ENCODE measurements around the gene DIP2C.

The DIP2C gene

DNA sequence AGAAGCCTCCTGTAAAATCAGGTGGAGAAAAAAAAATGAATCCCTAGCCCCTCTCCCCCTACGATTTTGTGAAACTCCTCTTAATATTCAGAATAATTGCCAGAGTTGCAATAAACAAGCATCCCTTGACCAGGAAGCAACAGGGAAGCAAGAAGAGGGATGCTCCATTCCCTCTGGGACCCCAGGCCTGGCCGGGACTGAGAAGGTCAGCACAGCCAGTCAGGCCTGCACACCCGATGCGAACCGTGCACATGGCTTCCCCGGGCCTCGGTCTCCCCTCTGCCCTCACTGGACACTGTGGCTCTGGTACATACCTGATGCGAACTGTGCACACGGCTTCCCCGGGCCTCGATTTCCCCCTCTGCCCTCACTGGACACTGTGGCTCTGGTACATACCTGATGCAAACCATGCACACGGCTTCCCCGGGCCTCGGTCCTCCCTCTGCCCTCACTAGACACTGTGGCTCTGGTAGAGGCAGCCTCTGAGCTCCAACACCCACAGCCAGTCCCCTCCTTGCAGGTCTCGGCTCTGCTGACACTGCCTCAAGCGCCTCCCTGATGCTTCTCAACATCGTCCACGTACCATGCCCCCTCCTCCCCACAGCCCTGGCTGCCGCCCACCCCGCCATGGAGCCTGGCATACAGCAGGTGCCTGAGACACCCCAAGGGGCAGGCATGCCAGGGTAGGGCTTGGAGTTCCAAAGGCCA is 138.6 kb downstream of the DIP2C start:
- ATAC-seq (replicated peaks) = no peak
- H3K27me3 Mint-ChIP-seq = peaks cover 33 to 36% of the 10 kb centered on the region in 2 donors

DNA sequence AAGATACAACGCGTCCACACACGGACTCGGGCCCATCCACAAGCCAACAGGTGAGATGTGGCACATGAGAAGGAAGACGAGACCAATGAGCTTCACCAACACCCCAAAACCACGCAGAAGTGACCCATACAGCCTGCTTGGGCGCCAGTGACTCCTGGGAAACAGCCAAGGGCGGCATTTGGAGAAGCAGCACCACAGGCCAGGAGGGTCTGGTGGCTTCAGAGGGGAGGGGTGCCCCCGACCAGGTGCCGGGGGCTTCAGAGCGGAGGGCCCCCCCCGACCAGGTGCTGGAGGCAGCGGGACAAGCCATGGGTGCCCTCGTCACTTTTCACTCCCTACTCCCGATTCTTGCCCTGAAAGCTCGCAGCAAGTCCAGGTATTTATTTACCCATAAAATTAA is 140.1 kb downstream of the DIP2C start:
- Mint-ChIP-seq H3K36me3 (no peaks in the 10 kb centered on the region), H3K27me3 (peaks cover 26 to 36% of the 10 kb centered on the region in 2 donors), H3K9me3 (no peaks in the 10 kb centered on the region), H3K27ac (no peak overlapping the region), H3K4me1 (peaks cover 0 to 2% of the 10 kb centered on the region in 2 donors), H3K4me3 (no peak overlapping the region)
- ATAC-seq (replicated peaks) (no peak), DNase-seq (no peak)

More for the DNA sequence above, 138.6 kb downstream of the DIP2C start:
- no peak overlapping the region for H3K4me3 Mint-ChIP-seq
- H3K36me3 Mint-ChIP-seq = no peaks in the 10 kb centered on the region
- no peak overlapping the region for H3K27ac Mint-ChIP-seq
- no peak for DNase-seq
- H3K9me3 Mint-ChIP-seq = no peaks in the 10 kb centered on the region
- H3K4me1 Mint-ChIP-seq = no peaks in the 10 kb centered on the region

DNA sequence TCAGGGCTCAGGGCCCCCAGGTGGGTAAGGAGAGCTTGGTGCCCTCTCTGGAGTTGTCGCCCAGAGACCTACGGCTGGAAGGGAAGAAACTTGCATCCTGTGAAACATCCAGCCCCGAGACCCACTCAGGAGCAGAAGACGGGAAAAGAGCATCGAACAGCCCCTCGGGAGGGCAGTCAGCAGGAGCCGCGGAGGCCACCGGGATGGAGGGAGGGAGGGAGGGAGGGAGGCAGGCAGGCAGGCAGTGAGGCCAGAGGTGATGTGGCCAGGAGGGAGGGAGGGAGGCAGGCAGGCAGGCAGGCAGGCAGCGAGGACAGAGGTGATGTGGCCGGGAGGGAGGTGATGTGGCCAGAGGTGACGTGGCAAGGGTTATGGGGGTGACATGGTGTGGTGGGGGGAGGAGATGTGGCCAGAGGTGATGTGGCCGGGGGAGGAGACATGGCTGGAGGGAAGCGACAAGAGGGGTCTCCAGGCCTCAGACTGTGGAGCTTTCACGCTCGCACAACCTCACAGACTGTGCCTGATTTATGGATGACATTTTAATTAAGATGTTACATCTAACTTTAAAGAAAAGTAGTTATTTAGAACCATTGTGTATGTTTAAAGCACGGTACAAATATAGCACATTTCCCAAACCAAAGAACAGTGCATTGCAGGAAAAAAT is 141.1 kb downstream of the DIP2C start:
- H3K27me3 Mint-ChIP-seq = peaks cover 26 to 36% of the 10 kb centered on the region in 2 donors
- no peak for DNase-seq
- peaks cover 0 to 2% of the 10 kb centered on the region in 2 donors for H3K4me1 Mint-ChIP-seq
- no peak overlapping the region for H3K27ac Mint-ChIP-seq
- no peak for ATAC-seq (replicated peaks)
- no peaks in the 10 kb centered on the region for H3K9me3 Mint-ChIP-seq
- no peak overlapping the region for H3K4me3 Mint-ChIP-seq
- H3K36me3 Mint-ChIP-seq = no peaks in the 10 kb centered on the region

DNA sequence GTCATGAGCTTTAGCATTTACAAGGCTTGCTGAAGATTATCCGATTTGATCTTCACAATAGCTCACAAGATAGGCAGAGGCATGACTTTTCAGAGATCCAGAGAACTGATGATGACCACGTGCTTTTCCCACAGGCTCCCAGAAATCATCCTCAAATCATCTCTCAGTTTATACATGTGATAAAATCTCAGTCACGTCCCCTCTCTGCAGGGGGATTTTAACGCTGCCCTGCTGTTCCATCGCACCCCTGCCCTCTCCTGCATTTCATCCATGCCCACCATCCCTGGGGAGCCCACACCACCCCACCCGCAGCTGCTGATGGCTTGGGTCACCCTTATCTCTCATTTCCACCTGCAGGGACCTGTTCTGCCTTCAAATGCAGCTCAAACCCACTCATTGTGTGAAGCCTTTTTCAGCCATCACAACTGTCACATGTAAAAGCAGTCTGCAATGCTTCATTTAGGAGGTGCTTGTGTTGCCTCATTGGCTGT is 141.8 kb downstream of the DIP2C start:
- Mint-ChIP-seq H3K4me3 (no peak overlapping the region), H3K27ac (no peak overlapping the region), H3K27me3 (peaks cover 29 to 38% of the 10 kb centered on the region in 2 donors)

DNA sequence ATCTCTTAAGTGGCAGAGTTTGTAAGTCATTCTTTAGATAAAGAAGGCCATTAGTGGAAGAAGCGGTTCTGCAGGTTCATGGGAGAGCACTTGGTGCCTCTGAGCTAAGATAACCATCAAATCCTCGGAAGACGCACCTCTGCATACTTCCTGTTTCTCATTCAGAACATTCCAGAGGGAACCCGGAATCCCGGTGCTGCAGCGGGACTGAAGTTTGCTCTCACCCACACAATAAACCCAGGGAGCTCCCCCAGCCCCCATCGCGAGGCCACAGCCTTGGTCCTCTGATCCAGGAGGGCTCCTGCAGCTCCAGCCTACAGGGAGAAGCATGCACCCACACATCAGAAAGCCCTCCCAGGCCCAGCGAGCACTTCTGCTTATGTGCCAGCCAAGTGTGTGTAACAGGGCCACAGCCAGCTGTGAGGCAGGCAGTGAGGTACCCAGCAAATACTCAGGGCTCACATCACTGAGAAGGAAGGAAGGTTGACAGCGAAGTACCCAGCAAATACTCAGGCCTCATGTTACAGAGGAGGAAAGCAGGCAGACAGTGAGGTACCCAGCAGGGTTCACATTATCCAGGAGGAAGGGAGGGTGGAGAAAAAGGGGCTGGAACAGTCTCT is 142.4 kb downstream of the DIP2C start:
- no peak overlapping the region for H3K27ac Mint-ChIP-seq
- DNase-seq (no peak), ATAC-seq (replicated peaks) (peak; percentile 34 to 46)
- peaks cover 30 to 44% of the 10 kb centered on the region in 2 donors for H3K27me3 Mint-ChIP-seq
- H3K9me3 Mint-ChIP-seq = no peaks in the 10 kb centered on the region
- peaks cover 2% of the 10 kb centered on the region in 2 donors for H3K4me1 Mint-ChIP-seq
- H3K4me3 Mint-ChIP-seq = no peak overlapping the region
- no peaks in the 10 kb centered on the region for H3K36me3 Mint-ChIP-seq

More for the DNA sequence above, 141.8 kb downstream of the DIP2C start:
- DNase-seq = no peak
- Mint-ChIP-seq H3K36me3 (no peaks in the 10 kb centered on the region), H3K9me3 (no peaks in the 10 kb centered on the region), H3K4me1 (peaks cover 0 to 2% of the 10 kb centered on the region in 2 donors)
- ATAC-seq (replicated peaks) = no peak

DNA sequence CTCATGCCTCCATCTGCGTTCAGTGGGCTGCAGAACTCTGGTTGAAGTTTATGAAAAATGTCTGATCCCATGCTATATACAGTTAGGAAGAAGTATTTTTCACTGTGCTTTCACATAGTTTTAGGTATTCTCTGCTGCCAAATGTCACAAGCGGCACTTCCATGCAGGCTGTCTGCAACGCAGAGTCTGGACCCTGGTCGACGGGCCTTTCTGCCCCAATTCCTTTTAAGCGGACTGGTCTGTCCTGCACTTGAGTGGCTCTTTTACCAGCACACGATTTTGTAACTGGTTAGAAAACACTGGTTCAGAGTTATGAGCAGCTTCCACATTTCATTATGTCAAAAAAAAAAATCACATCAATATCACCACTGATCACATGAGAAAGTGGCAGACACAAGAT is 143.0 kb downstream of the DIP2C start:
- peaks cover 7 to 8% of the 10 kb centered on the region in 2 donors for H3K4me1 Mint-ChIP-seq
- H3K36me3 Mint-ChIP-seq = no peaks in the 10 kb centered on the region
- H3K27me3 Mint-ChIP-seq = peaks cover 37 to 50% of the 10 kb centered on the region in 2 donors
- DNase-seq = no peak
- H3K4me3 Mint-ChIP-seq = no peak overlapping the region
- peaks cover 0 to 1% of the 10 kb centered on the region in 2 donors for H3K9me3 Mint-ChIP-seq
- ATAC-seq (replicated peaks) = no peak
- H3K27ac Mint-ChIP-seq = no peak overlapping the region

DNA sequence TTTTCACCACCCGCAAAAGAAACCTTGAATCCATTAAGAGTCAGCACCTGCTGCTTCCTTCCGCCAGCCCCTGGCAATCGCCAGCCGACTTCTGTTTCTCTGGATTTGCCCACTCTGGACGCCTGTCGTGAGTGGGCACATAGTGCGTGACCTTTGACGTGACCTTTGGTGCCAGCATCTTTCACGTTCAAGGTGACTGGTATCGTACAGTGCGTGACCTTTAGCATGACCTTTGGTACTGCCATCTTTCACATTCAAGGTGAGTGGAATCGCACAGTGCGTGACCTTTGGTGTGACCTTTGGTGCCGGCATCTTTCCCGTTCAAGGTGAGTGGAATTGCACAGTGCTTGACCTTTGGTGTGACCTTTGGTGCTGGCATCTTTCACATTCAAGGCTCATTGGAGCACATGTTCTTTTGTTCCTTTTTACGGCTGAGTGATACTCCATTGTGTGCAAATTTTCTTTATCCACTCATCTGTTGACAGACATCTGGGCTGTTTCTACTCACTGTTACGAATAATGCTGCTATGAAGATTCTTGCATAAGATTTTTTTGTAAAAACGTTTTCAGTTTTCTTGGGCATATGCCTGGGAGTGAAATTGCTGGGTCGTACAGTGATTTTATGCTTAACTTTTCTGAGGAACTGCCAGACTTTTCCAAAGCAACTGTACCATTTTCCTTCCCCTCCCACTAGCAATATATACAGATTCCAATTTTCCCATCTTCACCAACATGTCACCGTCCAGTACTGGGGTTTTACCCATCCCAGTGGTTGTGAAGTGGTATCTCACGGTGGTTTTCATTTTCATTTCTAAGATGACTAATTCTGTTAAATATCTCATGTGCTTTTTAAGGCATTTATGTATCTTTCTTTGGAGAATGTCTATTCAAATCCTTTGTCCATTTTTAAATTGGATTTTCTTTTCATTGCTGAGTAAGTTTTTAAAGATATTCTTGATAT is 145.3 kb downstream of the DIP2C start:
- H3K27ac Mint-ChIP-seq = no peak overlapping the region
- ATAC-seq (replicated peaks) = peak; percentile 46 to 51
- H3K4me1 Mint-ChIP-seq = peaks cover 7 to 9% of the 10 kb centered on the region in 2 donors
- DNase-seq = no peak
- no peaks in the 10 kb centered on the region for H3K36me3 Mint-ChIP-seq
- H3K4me3 Mint-ChIP-seq = no peak overlapping the region
- peaks cover 43 to 52% of the 10 kb centered on the region in 2 donors for H3K27me3 Mint-ChIP-seq
- H3K9me3 Mint-ChIP-seq = peaks cover 0 to 1% of the 10 kb centered on the region in 2 donors

DNA sequence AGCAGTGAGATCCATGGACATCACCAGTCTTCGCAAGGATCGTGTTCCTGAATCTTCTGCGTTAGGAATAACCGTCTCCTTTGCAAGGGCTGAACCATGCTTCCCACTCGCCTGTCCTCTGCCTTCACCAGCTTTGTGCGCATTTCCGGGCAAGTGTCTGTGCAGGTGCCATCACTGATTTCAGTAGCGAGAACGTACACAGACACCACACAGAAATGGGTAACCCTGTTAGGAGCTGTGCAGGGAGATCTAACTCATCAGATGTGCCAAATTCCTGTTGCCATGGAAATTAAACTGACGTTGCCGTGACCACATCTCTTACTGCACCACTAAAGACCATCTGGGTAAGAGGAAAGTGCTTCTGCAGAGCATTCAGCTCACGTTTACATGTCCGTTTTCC is 146.3 kb downstream of the DIP2C start:
- H3K4me1 Mint-ChIP-seq = peaks cover 7 to 9% of the 10 kb centered on the region in 2 donors
- H3K27me3 Mint-ChIP-seq = peaks cover 38 to 45% of the 10 kb centered on the region in 2 donors
- DNase-seq = no peak
- H3K4me3 Mint-ChIP-seq = no peak overlapping the region
- H3K9me3 Mint-ChIP-seq = peaks cover 0 to 1% of the 10 kb centered on the region in 2 donors
- H3K36me3 Mint-ChIP-seq = no peaks in the 10 kb centered on the region
- no peak for ATAC-seq (replicated peaks)
- H3K27ac Mint-ChIP-seq = no peak overlapping the region

DNA sequence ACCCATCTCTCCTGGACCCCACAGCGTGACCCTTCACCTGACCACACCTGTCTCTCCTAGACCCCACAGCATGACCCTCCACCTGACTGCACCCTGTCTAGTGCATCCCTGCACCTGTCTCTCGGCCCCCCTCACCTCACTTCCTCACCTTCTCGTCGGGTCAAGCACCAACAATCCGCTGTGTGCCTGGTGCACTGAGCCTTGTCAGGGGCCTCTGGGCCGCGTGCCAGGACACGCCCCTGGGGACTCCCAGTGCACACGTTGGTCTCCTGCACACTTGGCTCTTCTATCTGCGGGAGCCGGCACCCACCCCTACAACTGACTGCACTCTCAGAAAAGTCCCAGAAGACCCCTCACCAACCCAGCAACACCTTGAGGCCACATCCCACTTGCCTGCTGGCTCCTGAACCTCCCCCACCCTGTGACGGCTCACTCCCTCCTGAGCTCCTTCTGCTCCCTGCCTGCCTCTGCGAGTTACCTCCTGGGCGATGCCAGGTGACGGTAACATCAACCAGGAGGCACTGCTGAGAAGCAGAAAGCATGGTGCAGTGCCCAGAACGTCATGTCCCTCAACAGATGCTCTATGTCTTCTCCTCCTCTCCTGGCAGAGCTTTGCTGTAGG is 147.6 kb downstream of the DIP2C start:
- ATAC-seq (replicated peaks) (peak in 1 of 2 donors; percentile 18), DNase-seq (no peak)
- Mint-ChIP-seq H3K27ac (no peak overlapping the region), H3K4me1 (peaks cover 7 to 9% of the 10 kb centered on the region in 2 donors), H3K27me3 (peaks cover 25 to 45% of the 10 kb centered on the region in 2 donors), H3K9me3 (peaks cover 0 to 1% of the 10 kb centered on the region in 2 donors), H3K4me3 (no peak overlapping the region), H3K36me3 (no peaks in the 10 kb centered on the region)

DNA sequence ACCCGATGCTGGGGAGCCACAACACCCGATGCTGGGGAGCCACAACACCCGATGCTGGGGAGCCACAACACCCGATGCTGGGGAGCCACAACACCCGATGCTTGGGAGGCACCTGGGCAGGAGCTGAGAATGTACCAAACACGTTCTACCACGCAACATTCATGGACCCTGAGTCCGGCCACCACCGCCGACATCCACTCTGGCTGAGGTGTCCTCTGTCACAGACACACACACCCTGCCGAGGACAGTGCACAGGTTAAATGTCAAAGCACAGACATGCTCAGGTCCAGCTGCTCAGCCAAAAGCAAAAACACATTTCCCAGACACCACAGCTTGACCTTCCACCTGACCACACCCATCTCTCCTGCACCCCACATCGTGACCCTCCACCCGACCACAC is 148.4 kb downstream of the DIP2C start:
- Mint-ChIP-seq H3K4me1 (peaks cover 7 to 9% of the 10 kb centered on the region in 2 donors), H3K36me3 (no peaks in the 10 kb centered on the region), H3K27me3 (peaks cover 27 to 45% of the 10 kb centered on the region in 2 donors), H3K4me3 (no peak overlapping the region), H3K9me3 (peaks cover 0 to 1% of the 10 kb centered on the region in 2 donors), H3K27ac (no peak overlapping the region)
- ATAC-seq (replicated peaks) = no peak
- no peak for DNase-seq

DNA sequence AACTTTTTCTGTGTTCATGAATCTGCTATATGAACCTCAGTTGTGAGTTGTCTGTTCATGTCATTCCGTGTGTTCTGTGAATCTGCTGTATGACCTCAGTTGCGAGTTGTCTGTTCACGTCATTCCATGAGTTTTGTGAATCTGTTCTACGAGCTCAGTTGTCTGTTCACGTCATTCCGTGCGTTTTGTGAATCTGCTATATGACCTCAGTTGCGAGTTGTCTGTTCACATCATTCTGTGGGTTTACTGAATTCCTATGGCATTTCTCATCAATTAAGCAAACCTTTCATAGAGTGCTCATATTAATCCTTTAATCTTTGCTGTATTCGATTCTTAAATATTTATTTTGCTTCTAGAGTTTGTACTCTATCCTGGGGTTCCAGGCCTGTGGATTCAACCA is 150.6 kb downstream of the DIP2C start:
- DNase-seq (no peak), ATAC-seq (replicated peaks) (no peak)
- Mint-ChIP-seq H3K27ac (no peak overlapping the region), H3K9me3 (peaks cover 0 to 1% of the 10 kb centered on the region in 2 donors), H3K27me3 (peaks cover 35 to 45% of the 10 kb centered on the region in 2 donors), H3K36me3 (no peaks in the 10 kb centered on the region), H3K4me3 (no peak overlapping the region), H3K4me1 (peaks cover 7% of the 10 kb centered on the region in 2 donors)

DNA sequence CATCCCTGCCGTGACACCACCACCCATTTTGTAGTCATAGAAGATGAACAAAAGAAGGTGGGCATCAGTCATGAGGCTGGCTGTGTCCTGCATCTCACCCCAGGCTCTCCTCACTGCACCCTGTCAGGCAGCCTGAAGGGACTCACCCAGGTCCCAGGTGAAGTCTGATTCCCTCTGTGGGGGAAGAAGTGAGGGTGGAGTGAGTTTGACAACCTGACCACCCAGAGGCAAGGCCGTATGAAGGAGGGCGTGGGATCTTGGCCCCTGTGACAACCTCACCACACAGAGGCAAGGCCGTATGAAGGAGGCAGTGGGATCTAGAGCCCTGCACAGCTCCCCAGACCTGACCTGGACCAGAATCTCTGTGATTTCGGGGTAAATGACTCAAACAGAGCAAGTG is 152.5 kb downstream of the DIP2C start:
- ATAC-seq (replicated peaks) (no peak), DNase-seq (no peak)
- Mint-ChIP-seq H3K36me3 (no peaks in the 10 kb centered on the region), H3K4me1 (peaks cover 3 to 5% of the 10 kb centered on the region in 2 donors), H3K4me3 (no peak overlapping the region), H3K9me3 (peaks cover 0 to 1% of the 10 kb centered on the region in 2 donors), H3K27me3 (peaks cover 29 to 36% of the 10 kb centered on the region in 2 donors), H3K27ac (no peak overlapping the region)

DNA sequence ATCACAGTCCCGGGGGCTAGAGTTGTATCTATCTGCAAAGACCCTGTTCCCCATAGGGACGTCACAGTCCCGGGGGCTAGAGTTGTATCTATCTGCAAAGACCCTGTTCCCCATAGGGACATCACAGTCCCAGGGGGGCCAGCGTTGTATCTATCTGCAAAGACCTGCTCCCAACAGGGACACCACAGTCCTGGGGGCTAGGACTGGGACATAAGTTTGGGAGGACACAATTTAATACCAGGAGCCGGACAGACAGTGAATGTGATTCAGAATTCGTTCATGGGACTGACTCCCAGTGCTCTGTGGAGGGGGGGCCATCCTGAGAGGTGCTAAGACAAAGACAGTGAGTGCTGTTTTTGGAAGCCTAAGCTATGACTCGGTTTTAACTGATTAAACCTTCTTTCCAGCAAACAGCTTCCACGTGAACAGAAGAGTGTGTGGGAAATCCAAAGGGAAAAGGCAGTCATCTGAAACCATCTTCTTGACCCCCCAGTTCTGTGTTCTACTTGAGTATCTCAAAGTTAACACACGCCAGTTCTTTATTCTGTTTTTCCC is 153.0 kb downstream of the DIP2C start:
- H3K27ac Mint-ChIP-seq = no peak overlapping the region

More for the DNA sequence above, 153.0 kb downstream of the DIP2C start:
- ATAC-seq (replicated peaks) (no peak), DNase-seq (no peak)
- Mint-ChIP-seq H3K9me3 (no peaks in the 10 kb centered on the region), H3K4me3 (no peak overlapping the region), H3K4me1 (peaks cover 0 to 1% of the 10 kb centered on the region in 2 donors), H3K36me3 (no peaks in the 10 kb centered on the region), H3K27me3 (peaks cover 24 to 31% of the 10 kb centered on the region in 2 donors)
